ENCODE results near the gene TEF. TPM values are rescaled to one million over a fixed set of nuclear protein-coding genes. Genes with fewer than 3 reads are reported as not detected.
A peak's percentile ranks its signal among the peaks of the same experiment; 100 is the strongest.

TEF gene
- total and polyA plus RNA-seq, 9 of the 15 experiments (the other 6 are each of a cell fraction or from before 2014, with no cell fraction given): 0.04 to 3.1 (median 1.2) TPM

- TF ChIP-seq TEAD4 (IDR thresholded peaks at IDR 0.05; ENCODE audit: low read length) (no peak), TEAD4 (CRISPR knock-in tag; IDR thresholded peaks at IDR 0.05; ENCODE audit: borderline replicate concordance) (no peak), ZNF3 (CRISPR knock-in tag; IDR thresholded peaks at IDR 0.05) (no peak), NR2F6 (CRISPR knock-in tag; IDR thresholded peaks at IDR 0.05) (no peak)
Observed at GRCh38 chr22:41397143-41397811, 15.5 kb downstream of the TEF start (continued).

GRCh38 chr22:41398921-41399320 lies 17.2 kb downstream of the TEF start:
- WGBS (ENCODE audit: insufficient coverage, low coverage, missing lambda C conversion rate): 64% methylated on average over 7 of the region's 8 CpGs
- Histone ChIP-seq H3K4me1 (replicated peaks in 1 of 2; ENCODE audit: control insufficient read depth in 2 of 2, insufficient read depth in 2 of 2, low read length in 2 of 2) (peaks cover 0 to 8% of the 10 kb centered on the region in 2 experiments; a peak in 3 of 5 replicates), H4K20me1 (replicated peaks; ENCODE audit: control insufficient read depth, insufficient read depth, low read length) (no peaks in the 10 kb centered on the region), H2AFZ (ENCODE audit: low read depth, low read length) (no peak overlapping the region), H3K9me1 (ENCODE audit: control insufficient read depth, insufficient read depth, low read length) (no peaks in the 10 kb centered on the region), H3K9me3 (replicated peaks; ENCODE audit: control insufficient read depth, insufficient read depth, low read depth, low read length) (no peaks in the 10 kb centered on the region), H3K9ac (ENCODE audit: insufficient read depth in 1 of 2, low read depth in 2 of 2, low read length in 2 of 2) (peak overlapping the region in 1 of 2 experiments; percentile 35; a peak in 1 of 4 replicates), H3K4me2 (ENCODE audit: insufficient read depth, low read length) (no peak overlapping the region), H3K4me3 (no peak overlapping the region), H3K79me2 (ENCODE audit: control insufficient read depth, insufficient read depth, low read length) (no peaks in the 10 kb centered on the region), H3K27me3 (ENCODE audit: control insufficient read depth in 2 of 2, insufficient read depth in 2 of 2, low read length in 2 of 2) (no peaks in the 10 kb centered on the region), H3K27ac (ENCODE audit: extremely low read depth, low read depth, low read length) (no peak overlapping the region), H3K36me3 (ENCODE audit: control insufficient read depth, insufficient read depth, low read length) (no peaks in the 10 kb centered on the region)
- DNase-seq (ENCODE audit: extremely low read depth in 1 of 4, low spot score in 3 of 4) (no peak), FAIRE-seq (no peak), ATAC-seq (no peak)
- in situ Hi-C loops (cut with MboI) (no loop called here), intact Hi-C loops (cut with micrococcal nuclease) (no loop called here)
- TF ChIP-seq ELK3 (CRISPR knock-in tag; IDR thresholded peaks at IDR 0.05) (no peak), ZFP1 (CRISPR knock-in tag; IDR thresholded peaks at IDR 0.05) (no peak), SETDB1 (IDR thresholded peaks at IDR 0.05; ENCODE audit: low read length) (no peak), RNF2 (IDR thresholded peaks at IDR 0.05) (no peak), CBFA2T3 (IDR thresholded peaks at IDR 0.05) (no peak), MLLT1 (IDR thresholded peaks at IDR 0.05) (no peak), ATF6 (CRISPR knock-in tag; IDR thresholded peaks at IDR 0.05) (no peak), ILF3 (IDR thresholded peaks at IDR 0.05; ENCODE audit: borderline replicate concordance) (no peak)
- TF ChIP-seq, protein P1, sequence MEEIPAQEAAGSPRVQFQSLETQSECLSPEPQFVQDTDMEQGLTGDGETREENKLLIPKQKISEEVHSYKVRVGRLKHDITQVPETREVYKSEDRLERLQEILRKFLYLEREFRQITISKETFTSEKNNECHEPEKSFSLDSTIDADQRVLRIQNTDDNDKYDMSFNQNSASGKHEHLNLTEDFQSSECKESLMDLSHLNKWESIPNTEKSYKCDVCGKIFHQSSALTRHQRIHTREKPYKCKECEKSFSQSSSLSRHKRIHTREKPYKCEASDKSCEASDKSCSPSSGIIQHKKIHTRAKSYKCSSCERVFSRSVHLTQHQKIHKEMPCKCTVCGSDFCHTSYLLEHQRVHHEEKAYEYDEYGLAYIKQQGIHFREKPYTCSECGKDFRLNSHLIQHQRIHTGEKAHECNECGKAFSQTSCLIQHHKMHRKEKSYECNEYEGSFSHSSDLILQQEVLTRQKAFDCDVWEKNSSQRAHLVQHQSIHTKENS (CRISPR knock-in tag; IDR thresholded peaks at IDR 0.05): no peak
- CTCF ChIA-PET (ENCODE audit: low intra/inter-chr PET ratio): no interaction called here
- POLR2A ChIA-PET: interaction anchor here (0.6 kb wide), 1 partner anchor 45 kb away, joined by 3 read pairs; no protein-coding TSS in a partner anchor
- BruUV-seq (replicated peaks): no TSS peak
